Measurements from ENCODE around the gene ERAL1.
"Not testable (repeated sequence)": the region's sequence is repeated elsewhere in the genome, so short reads cannot be mapped to it uniquely, and the experiment has no call there.

Gene ERAL1

DNA sequence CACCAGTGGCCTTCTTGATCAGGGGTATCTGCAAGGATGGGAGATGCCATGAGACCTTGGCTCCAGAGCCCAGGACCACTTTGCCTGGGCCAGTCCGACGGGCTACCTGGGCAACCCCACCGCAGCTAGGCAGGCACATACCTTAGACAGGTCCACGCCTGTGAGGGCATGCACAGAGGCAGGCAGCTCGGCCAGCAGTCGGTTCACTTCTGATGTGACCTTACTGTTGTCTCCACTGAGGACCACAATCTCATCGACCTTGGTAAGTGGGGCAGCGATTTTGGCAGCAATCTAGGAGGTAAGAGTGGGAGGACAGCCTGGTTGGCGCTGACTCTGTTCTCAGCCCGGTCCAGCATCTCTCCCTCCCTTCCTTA lies 25.7 kb downstream of the ERAL1 start:
- no peak for DNase-seq

DNA sequence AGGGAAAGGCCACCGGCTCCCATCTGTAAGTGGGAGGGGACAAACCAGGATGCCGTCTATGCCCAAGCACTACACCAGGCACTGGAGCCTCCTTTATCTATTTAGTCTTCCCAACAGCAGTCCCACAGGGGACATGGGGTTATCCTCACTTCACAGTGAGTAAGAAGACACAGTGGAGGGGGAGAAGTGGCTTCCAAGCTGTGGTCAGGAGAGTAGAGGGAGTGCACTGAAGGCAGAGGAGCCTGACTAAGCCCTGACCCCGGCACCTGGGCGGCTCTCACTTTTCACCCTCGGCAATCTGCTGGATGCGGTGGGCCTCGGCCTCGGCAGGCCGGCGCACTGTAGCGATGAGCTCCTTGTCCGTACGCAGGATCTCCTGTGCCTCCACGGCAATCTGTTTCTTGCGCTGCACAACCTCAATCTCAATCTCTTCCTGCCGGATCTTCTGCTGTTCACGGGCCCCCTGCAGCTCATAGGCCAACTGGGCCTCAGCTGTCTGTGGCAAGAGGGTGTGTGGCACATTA lies 26.8 kb downstream of the ERAL1 start:
- DNase-seq, result no peak

DNA sequence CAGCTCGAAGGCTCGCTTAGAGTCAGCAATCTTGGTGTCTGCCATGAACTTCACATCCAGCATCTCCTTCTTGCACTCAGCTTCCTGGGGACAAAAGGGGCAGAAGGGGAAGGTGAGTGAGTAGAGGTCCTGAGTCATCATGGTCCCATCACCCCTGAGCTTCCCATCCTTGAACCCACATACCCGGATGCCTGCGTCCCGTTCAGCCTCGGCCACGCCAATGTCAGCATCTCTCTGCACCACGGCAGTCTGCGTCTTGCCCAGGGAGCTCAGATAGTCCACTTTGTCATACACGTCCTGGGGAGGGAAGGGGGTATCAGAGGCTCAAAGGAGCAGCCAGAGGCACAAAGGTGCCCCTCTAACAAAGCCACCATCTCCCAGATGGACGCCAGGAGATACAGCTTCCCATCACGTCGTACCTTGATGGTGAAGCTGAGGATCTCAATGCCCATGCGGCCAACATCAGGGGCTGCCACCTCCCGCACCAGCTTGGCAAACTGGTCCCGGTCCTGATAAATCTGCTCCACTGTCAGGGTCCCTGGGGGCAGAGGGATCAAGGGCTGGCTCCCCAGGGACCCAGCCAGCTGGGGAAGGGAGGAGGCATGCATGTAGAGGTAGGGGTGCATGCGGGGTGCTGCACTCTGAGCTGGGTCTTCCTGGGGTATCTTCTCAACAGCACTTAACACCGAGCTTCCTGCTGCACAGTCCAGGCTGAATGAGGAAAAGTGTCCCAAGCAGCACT lies 27.5 kb downstream of the ERAL1 start:
- no peak for DNase-seq

DNA sequence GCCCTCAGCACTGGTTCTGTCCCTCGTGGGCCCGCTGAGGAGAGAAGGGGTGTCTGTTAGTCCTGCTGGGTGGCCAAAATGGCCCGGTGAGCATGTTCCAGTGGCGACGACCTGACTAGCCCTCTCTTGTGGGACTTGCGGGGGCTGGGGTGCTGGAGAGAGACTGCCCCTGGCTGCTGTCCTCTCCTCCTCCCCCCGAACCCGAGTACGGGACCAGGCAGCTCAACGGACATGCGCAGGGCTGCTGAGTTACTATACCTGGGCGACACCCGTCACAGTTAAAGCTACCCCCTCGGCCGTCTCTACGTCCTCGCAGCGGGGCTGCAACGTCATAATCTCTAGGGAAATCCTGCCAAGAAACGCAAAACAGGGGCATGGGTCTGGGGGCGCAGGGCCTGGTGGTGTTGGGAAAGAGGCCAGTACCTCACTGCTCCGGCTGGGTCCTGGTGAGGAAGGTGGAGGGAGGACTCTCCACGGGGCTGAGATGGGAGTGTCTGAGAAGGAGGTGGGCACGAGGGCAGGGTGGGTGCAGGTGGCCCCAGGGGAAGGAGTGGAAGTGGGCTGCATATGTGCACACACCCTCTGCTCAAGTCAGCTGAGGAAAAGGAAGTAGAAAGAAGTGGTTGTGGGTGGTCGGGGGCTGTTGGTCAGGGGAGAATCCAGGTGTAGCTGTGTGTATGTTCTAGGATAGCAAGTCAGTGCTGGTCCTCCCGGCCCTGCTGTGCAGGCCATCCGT lies 29.3 kb downstream of the ERAL1 start:
- no peak for DNase-seq

DNA sequence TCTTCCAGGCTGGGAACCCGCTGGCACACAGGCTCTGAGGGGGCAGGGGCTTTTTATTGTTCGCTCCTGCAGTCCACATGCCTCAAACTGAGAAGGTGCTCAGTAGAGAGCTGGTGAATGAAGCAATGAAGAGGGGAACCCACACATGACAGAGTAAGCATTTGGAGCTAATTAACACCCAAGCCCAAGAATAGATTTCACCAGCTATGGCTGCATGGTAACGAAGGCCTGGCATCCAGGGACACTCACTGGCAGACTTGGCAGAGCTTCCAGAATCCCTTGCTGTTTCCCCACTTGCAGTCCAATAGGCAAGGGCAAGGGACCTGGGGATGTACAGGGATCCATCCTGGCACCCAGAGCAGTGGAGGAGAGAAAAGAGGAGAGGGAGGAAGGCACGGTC lies 30.5 kb downstream of the ERAL1 start:
- no peak for DNase-seq

DNA sequence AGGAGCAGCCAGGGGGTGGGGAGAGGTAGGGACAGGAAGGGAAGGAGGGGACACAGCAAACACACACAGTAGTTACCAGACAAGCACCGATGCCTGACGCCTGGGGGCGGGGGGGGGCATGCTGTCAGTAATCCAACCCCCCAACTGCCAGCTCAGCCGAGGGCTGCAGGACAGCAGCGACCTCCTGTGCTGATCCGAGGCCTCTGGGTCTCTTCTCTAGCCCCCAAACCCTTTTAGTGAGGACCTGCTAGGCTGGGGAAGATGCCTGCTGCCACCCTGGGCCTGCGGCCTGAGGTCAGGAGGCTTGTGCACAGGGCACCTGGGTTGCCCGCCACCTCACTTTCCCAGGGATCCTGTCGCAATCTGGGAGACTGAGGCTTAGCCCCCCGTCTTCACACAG lies 31.1 kb downstream of the ERAL1 start:
- DNase-seq, result no peak

DNA sequence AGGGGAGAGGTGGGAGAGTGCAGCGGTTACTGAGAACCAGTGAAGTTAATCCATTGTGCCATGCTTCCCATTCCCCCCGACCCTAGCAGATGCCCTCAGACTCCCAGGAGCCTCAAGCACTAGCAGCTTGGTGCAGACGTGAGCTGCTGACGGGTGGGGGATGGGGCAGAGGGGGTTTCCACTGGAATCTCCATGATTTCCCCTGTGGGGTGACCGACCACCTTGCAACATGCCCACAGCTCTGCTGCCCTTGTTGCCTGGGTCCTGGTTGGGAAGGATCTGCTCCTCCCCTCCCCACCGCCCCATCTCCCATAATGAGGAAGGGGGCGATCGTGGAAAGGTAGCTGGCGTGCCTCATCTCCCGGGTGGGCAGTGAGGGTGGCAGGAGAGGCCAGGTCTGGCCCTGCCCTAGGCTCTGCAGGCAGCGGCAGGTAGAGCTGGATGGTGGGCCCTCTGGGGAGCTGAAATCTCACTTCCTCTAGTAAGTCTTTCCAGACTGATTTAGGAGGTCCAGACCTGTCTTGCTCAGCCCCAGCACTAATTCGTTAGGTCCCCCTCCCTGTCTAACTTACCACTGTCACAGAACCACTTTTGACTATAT lies 33.2 kb downstream of the ERAL1 start:
- DNase-seq, result no peak

DNA sequence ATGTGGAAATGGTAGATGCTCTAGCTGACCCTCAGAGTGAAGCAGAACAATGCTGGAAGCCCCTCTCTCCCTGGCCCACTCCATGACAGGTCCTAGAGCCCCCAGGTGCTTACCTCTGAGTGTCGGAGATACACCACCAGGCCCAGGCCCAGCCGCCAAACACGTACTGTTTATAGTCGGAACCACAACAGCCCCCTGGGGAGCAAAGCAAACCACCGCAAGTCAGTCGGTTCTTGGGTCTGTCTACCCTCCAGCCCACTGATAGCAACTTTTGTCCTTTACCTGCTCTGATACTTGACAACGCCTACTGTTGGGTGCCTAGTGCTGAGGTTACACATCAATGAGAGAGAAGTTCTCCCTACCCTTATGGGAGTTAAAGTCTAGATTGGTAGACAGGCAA lies 34.0 kb downstream of the ERAL1 start:
- no peak for DNase-seq

DNA sequence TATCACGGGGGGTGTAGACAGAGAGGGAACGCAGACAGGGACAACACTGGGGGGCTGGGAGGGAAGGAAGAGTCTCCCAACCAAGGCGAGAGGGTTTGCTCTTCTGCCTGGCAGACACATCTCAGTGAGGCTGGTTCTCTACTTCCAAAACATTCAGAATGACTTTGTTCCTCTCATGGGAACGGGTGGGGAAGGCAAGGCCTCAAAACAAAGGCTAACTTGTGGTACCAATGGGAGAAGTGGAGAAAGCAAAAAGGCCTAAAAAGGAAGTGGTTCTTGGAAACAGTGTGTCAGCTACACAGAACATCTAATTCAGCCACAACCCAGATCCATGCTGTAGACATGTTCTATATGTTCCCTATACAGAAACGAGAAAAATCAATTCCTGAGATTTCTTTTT lies 35.2 kb downstream of the ERAL1 start:
- DNase-seq, result no peak

DNA sequence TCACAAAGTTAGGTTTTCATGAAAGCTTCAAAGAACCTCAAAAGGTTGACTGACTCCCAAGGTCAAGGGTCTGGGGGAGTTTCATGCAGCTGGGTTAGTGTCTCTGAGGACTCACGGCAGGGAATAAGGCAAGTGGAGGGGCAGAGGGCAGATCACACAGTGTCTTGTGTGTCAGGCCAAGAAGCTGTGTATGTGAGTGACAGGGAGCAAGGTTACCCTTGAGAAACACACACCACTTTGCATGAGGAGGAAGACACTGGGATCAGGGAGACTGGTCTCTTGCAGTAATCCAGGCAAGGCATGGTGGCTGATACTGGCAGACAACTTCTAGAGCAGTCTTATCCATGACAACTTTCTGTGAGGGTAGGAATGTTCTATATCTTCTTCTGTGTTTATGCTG lies 36.4 kb downstream of the ERAL1 start:
- no peak for DNase-seq

DNA sequence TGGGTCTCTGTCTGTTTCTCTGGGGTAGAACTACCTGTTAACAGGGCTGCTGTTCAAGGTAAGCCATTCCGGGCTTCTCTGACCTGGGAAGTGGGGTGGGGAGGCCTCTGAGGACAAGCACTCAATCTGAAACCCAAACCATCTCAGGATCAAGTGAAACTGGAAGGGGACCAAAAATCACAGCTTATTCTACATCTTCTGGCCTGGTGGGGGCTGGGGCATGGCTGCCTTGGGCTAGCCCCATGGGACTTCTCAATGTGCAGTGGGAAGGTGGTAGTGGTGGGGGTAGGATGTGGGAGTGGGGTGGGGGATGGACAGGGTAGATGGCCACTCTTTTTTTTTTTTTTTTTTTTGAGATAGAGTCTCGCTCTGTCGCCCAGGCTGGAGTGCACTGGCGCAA lies 37.2 kb downstream of the ERAL1 start:
- DNase-seq, result no peak

DNA sequence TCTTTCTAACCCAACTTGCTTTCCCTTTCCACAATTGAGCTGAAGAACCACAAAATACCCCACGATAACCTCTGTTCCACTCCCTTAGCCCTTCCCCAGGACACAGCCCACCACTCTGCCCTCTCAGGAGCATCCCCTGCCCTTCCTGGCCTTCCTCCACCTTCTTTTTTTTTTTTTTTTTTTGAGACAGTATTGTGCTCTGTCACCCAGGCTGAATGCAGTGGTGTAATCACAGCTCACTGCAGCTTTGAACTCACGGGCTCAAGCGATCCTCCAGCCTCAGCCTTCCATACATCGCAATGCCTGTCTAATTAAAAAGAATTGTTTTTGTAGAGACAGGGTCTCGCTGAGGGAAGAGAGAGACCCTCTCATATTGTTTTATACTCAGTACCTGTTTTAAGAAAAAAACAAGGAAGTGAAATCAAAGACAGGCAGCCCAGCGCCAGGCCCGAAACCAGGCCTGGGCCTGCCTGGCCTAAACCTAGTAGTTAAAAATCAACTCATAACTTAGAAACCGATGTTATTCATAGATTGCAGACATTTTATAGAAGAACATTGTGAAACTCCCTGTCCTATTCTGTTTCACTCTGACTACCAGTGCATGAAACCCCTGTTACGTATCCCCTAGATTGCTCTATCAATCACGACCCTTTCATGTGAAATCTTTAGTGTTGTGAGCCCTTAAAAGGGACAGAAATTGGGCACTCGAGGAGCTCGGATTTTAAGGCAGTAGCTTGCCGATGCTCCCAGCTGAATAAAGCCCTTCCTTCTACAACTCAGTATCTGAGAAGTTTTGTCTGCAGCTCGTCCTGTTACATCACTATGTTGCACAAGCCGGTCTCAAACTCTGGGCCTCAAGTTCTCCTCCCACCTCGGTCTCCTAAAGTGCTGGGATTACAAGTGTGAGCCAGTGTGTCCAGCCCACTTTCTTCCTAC lies 38.7 kb downstream of the ERAL1 start:
- DNase-seq, result not testable (repeated sequence)

DNA sequence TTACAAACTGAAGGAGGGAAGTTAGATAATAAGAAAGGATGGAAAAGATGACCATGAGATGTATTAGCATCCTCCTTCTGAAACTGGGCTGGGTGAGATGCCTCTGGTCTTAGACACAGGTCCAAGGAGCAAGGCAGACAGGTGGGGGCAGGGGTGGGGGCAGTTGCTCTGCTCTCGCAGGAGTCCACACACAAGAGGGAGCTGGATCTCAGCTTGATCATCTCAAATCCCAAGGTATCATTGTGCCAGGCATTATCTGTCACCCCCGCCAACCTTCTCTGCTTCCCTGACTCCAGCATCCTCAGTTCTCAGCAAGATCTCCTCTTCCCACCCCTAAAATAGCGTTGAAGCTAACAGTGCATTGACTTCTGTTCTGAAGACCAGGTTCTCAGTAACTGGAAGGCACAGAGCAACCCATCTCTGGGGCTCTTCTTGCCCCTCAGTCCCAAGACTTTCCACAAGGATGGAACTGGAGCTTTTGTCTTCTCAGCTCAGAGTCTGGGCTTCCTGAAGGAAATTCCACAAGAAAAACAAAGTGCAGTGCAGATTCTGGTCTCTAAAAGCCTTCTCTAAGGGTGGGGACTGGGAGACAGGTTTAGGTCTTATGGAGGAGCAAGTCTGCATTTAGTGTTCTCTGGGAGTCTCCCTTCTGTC lies 41.1 kb downstream of the ERAL1 start:
- no peak for DNase-seq

DNA sequence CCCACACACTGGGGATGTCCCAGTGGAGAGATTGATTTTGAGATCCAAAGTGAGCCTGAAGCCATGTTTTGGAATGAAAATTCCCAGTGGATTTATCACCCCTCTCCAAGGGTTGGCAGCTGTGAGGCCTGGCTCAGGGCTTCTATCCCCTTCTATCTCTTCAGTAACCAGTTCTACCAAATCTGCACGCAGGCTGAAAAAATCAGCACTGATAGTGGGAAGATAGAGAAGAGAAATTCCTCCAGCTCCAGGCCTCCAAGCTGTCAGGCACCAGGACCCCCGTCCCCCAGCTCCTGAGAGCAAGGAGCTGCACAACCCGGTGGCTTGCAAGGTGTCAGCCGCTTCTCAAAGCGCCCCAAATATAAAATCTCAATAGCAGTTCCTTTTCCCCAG lies 41.7 kb downstream of the ERAL1 start:
- DNase-seq, result no peak

DNA sequence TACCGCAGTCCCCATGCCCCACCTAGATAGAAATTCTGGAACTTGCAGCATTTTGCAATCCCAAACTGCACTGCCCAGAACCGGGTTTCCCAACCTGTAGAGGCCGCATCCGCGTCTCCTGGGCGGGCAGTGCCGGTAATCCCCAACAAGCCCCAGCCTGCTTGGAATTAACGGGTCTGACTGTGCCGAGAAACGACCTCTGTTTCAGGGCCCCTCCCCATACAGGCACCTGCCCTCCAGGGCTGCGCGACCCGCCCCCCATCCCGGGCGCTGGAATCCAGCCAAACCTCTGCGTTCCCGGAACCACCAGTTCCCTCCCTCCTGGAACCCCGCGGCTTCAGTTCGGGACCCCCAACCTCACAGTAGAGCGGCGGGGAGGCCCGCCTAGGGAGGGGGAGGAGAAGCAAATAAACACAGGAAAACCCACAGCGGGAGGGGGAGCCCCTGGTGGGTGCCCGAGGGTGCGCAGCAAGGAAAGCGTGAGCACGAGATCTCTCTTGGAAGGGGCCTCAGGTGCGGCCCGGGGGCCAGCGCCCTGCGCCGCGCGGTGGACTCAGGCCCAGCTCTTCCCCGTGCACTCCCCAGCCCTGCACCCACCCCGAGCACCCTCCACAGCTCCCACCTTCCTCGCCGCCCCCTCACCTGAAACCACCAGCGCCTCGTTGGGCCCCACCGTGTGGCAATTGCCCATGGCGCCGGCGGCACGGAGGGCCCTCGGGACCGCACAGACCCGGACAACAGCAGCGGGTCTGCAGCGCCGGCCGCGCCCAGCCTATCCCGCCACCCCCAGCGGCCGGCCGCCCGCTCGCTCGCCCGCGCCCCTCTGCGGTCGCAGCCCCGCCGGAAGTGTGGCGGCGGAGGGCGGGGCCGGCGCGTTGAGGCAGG lies 42.3 kb downstream of the ERAL1 start, which contains the start of gene FLOT2:
FLOT2 (minus strand) TSS at position 850 of the 885 bp plus-strand sequence; CDS start at position 691, 159 bp downstream.
- DNase-seq, result peak; percentile 48

DNA sequence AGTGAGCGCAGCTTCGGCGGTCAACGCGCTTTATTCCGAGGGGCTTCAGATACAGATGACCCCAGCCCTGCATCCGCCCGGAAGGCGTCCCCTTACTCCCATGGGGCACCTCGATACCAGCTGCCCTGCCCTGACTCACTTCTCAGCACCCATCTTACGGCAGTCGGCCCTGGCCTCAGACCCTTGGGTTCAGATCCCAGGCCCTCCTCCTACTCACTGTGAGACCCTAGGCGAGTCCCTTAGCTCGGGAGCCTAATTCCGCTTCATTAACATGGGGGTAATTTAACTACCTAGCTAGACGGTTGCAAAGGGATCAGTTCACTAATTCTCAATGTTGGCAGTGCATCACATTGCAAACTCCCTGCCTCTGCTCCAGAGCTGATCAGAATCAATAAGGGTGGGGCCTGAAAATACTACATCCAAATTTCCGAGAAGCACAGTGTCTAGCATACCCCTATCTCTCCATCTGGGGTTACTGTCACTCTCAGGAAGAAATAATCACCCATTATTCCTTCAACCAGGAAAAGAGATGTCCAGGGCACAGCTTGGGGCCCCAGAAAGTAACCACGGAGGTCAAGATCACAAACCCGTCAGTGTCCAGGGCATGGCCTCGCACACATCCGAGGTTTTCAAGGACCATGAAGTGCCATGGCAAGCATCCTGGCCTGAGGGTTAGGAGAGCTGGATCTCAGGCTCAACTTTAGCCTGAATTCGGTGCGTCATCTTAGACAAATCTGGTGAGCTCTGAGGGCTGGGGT lies 43.1 kb downstream of the ERAL1 start:
- DNase-seq, result no peak

DNA sequence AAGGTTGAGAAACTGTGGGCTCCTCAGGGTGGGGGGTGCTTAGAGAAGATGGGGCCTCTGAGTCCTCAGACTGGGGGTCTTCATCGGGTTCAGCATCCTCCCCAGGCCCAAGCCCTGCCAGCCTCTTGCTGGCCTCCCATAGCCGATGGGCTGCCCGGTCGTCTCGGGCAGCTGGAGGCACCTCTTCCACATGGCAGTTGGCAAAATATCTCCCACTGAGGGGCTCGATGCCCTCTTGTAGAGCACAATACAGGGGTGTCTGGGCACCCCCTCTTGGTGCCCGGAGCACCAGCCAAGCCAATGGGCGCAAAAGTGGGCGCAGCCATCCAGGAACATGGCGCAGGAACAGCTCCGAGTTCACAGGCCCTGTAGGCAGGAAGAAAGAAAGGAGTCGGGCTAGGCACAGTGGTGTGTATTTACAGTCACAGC lies 43.7 kb downstream of the ERAL1 start:
- DNase-seq, result no peak

DNA sequence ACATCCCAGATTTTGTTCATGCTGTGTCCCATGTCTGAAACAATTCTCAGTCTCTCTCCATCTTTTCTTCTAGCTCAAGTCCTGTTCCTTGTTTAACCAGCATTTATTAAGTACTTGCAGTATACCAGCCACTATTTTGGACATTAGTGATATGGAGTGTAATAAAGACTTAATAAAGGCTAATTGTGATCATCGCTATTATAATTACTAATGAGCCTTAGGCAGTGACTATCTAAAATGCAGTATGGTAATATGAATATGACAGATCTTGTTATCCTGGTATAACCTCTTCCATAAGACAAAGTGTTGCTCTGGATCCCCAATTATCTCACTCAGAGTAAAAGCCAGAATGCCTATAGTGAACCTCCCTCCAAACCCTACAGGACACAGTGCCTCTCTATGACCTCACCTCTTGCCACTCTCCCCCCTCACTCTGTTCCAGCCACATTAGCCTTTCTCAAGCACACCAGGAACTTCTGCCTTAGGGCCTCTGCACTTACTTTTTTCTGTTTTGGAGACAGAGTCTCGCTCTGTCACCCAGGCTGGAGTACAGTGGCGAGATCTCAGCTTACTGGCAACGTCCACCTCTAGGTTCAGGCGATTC lies 44.5 kb downstream of the ERAL1 start:
- no peak for DNase-seq

DNA sequence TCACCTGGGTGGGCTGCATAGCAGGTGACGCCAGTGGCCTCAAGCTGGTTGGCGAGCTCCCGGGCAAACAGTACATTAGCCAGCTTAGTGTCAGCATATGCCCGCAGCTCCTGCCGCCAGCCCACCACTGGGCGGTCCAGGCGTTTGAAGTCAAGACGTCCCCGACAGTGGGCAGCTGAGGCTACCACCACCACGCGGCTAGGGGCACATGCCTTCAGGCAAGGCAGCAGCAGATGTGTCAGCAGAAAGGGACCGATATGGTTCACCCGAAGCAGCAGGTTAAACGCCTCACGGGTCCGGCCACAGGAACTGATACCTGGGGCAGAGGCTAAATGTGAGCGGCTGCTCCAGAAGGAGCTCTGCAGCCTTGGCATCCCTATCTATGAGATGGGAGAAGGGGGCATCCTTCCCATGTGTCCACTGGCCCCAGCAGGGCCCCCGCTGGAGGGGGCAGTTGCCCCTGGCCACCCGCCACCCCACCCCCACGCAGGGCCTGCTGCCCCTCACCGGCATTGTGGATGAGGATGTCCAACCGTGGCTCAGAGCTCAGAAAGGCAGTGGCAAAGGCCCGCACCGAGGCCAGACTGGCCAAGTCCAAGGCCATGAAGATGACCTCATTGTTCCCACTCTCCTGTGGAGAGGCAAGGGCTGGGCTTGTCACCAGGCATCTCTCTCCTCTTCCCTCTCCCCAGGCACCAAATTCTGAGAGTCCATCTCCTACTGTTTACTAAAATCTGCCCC lies 46.3 kb downstream of the ERAL1 start:
- DNase-seq, result no peak

Data from NCI-H774 (cell line).